HG03280 (cell line): ENCODE data around the gene C6orf136.
A peak's percentile ranks its signal among the peaks of the same experiment; 100 is the strongest.

Experiments used
- ATAC-seq: cut with Tn5 transposase; IDR thresholded peaks from one replicate; pipeline ENCODE4 v1.9.1; 2021; ENCODE audit warnings: mild to moderate bottlenecking, moderate library complexity; ENCODE audit not compliant: unreplicated experiment

Gene C6orf136

GRCh38 chr6:30685157-30686008 is 38.5 kb downstream of the C6orf136 start:
- no peak for ATAC-seq

- peak; percentile 25 for ATAC-seq
Measured at GRCh38 chr6:30686009-30686907, 39.3 kb downstream of the C6orf136 start, which contains the start of gene PPP1R18. PPP1R18 (minus strand) TSS chr6:30686645; CDS start chr6:30686018, 627 bp downstream.

- ATAC-seq: peak; percentile 39
Measured at GRCh38 chr6:30686908-30687658, 40.1 kb downstream of the C6orf136 start.

- no peak for ATAC-seq
Measured at GRCh38 chr6:30687659-30688431, 40.9 kb downstream of the C6orf136 start.

GRCh38 chr6:30688569-30688968 is 41.6 kb downstream of the C6orf136 start:
- ATAC-seq: no peak

- no peak for ATAC-seq
Measured at GRCh38 chr6:30689022-30689865, 42.3 kb downstream of the C6orf136 start.

- ATAC-seq: no peak
Measured at GRCh38 chr6:30689985-30690384, 43.1 kb downstream of the C6orf136 start.

- peak; percentile 45 for ATAC-seq
Measured at GRCh38 chr6:30690403-30691207, 43.7 kb downstream of the C6orf136 start, which contains the start of gene NRM. NRM (minus strand) TSS chr6:30690984; CDS start chr6:30690974, 10 bp downstream.

GRCh38 chr6:30691208-30691847 is 44.4 kb downstream of the C6orf136 start:
- ATAC-seq: no peak

GRCh38 chr6:30696432-30696831 is 49.5 kb downstream of the C6orf136 start:
- ATAC-seq: no peak

GRCh38 chr6:30700340-30700739 is 53.4 kb downstream of the C6orf136 start:
- ATAC-seq: no peak
